ENCODE data around the gene PCCA.

- TF ChIP-seq POLR2A (IDR thresholded peaks at IDR 0.05; ENCODE audit: low read depth, low read length), result no peak
- no peak for TF ChIP-seq TAF1 (IDR thresholded peaks at IDR 0.05; ENCODE audit: borderline replicate concordance, low read depth, low read length)
Observed at GRCh38 chr13:100160450-100160849, 71.6 kb downstream of the PCCA start.

Data from GM12892 (cell line).